H1 (cell line): ENCODE results near the gene PCDH9.

ENCODE experiments used
- CTCF ChIP-seq, 3 experiments: IDR thresholded peaks; 1 replicate in 2 of 3; 2 replicates in 1 of 3; pipeline versions ENCODE4 v1.5.1 to v1.6.1; 2011; ENCODE audit warnings: low read length in 3 of 3, mild to moderate bottlenecking in 3 of 3, inconsistent platforms in 2 of 3, low read depth in 1 of 3, moderate library complexity in 1 of 3; ENCODE audit not compliant: insufficient read depth in 1 of 3; ENCODE audit errors: control extremely low read depth in 1 of 3
- HDAC2 ChIP-seq, 2 experiments: fragments of 300-600 bp in 1 of 2; sonication (generic) in 1 of 2; IDR thresholded peaks; 2 replicates each; pipeline ENCODE4 v1.6.1; 2011 to 2012; ENCODE audit warnings: low read depth in 2 of 2, low read length in 2 of 2, mild to moderate bottlenecking in 2 of 2, moderate library complexity in 2 of 2, borderline replicate concordance in 1 of 2, inconsistent platforms in 1 of 2
- POLR2A ChIP-seq, 2 experiments: IDR thresholded peaks; 1 replicate in 1 of 2; 2 replicates in 1 of 2; pipeline ENCODE4 v1.6.1; 2011; ENCODE audit warnings: low read depth in 2 of 2, low read length in 2 of 2, mild to moderate bottlenecking in 2 of 2; ENCODE audit errors: control extremely low read depth in 1 of 2

DNA sequence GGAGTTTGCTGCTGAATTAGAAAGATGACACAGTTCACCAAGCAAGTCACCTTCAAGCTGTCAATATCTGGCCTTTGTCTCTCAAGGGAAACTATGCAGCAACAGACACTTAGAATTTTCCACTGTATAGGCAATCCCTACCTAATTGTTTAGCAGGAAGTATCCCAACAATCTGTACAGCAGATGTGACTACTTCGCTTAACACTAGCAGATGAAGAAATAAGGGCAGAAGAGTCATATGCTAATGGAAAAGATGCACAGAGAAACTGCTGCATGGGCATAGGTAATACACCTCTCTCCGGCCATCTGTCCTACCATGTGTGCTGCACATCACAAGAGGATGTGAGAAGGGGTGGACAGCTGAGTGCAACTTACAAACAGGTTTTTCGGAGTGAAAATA is 851.2 kb downstream of the PCDH9 start:
- no peak for TF ChIP-seq HDAC2 (IDR thresholded peaks at IDR 0.05; ENCODE audit: borderline replicate concordance in 1 of 2, low read depth in 2 of 2, low read length in 2 of 2)
- TF ChIP-seq POLR2A (IDR thresholded peaks at IDR 0.05; ENCODE audit: control extremely low read depth in 1 of 2, low read depth in 2 of 2, low read length in 2 of 2), result no peak
- TF ChIP-seq CTCF (IDR thresholded peaks at IDR 0.05; ENCODE audit: control extremely low read depth in 1 of 3, insufficient read depth in 1 of 3, low read depth in 1 of 3, low read length in 3 of 3), result no peak
